CD14-positive monocyte (primary cell): ENCODE data around the gene OR8D2. TPM values are rescaled to one million over a fixed set of nuclear protein-coding genes. Genes with fewer than 3 reads are reported as not detected.

Experiments
- DNase-seq, 3 donors: peaks; one replicate each; pipeline ENCODE4 v3.0.0-alpha.2; 2011 to 2022
- H2AFZ ChIP-seq: 2 replicates; pipeline ENCODE4 v1.6.0; 2012; ENCODE audit warnings: mild to moderate bottlenecking, low read depth, low read length, inconsistent platforms; ENCODE audit not compliant: insufficient read depth, poor library complexity, severe bottlenecking
- H3K27ac ChIP-seq, 2 donors: 1 replicate in 1 of 2; 2 replicates in 1 of 2; pipeline ENCODE4 v1.5.1; 2012 to 2013; ENCODE audit warnings: low read length in 2 of 2, control low read depth in 1 of 2, inconsistent platforms in 1 of 2, low read depth in 1 of 2, mild to moderate bottlenecking in 1 of 2
- H3K27me3 ChIP-seq, 2 donors: one replicate each; pipeline versions ENCODE4 v1.6.0 to v1.6.1; 2011 to 2013; ENCODE audit warnings: low read length in 2 of 2; ENCODE audit not compliant: control insufficient read depth in 2 of 2, insufficient read depth in 2 of 2
- H3K36me3 ChIP-seq, 2 donors: replicated peaks in 1 of 2; 1 replicate in 1 of 2; 2 replicates in 1 of 2; pipeline versions ENCODE4 v1.5.1 to v1.6.1; 2012 to 2013; ENCODE audit warnings: low read length in 2 of 2, control low read depth in 1 of 2, inconsistent platforms in 1 of 2, mild to moderate bottlenecking in 1 of 2; ENCODE audit not compliant: insufficient read depth in 2 of 2, control insufficient read depth in 1 of 2
- H3K4me1 ChIP-seq, 2 donors: 1 replicate in 1 of 2; 2 replicates in 1 of 2; pipeline versions ENCODE4 v1.5.1 to v1.6.1; 2012 to 2013; ENCODE audit warnings: low read length in 2 of 2, control low read depth in 1 of 2, inconsistent platforms in 1 of 2, mild to moderate bottlenecking in 1 of 2, moderate library complexity in 1 of 2; ENCODE audit not compliant: insufficient read depth in 2 of 2, control insufficient read depth in 1 of 2
- H3K4me2 ChIP-seq: replicated peaks from 2 replicates; pipeline ENCODE3; 2012; ENCODE audit warnings: low read length, moderate library complexity, mild to moderate bottlenecking; ENCODE audit not compliant: poor library complexity, severe bottlenecking; ENCODE audit errors: extremely low read depth
- H3K4me3 ChIP-seq, 3 experiments: fragments of 200-600 bp in 1 of 3; sonication (generic) in 1 of 3; replicated peaks in 1 of 3; 1 replicate in 2 of 3; 2 replicates in 1 of 3; pipeline ENCODE4 v1.5.1; 2011 to 2013; ENCODE audit warnings: low read length in 3 of 3, mild to moderate bottlenecking in 3 of 3, control low read depth in 2 of 3, low read depth in 2 of 3, inconsistent platforms in 1 of 3, moderate library complexity in 1 of 3
- H3K79me2 ChIP-seq: 2 replicates; pipeline ENCODE4 v1.6.0; 2012; ENCODE audit warnings: mild to moderate bottlenecking, control low read depth, inconsistent platforms, low read length, moderate library complexity; ENCODE audit not compliant: insufficient read depth
- H3K9ac ChIP-seq: 2 replicates; pipeline ENCODE4 v1.6.0; 2017; ENCODE audit warnings: low read length, mild to moderate bottlenecking; ENCODE audit not compliant: insufficient read depth, poor library complexity, severe bottlenecking
- H3K9me3 ChIP-seq, 2 donors: replicated peaks in 1 of 2; 1 replicate in 1 of 2; 2 replicates in 1 of 2; pipeline versions ENCODE4 v1.5.1 to v1.6.1; 2012 to 2013; ENCODE audit warnings: low read length in 2 of 2, control low read depth in 1 of 2; ENCODE audit not compliant: control insufficient read depth in 1 of 2, insufficient read depth in 1 of 2
- H4K20me1 ChIP-seq: 2 replicates; pipeline ENCODE4 v1.6.0; 2012; ENCODE audit warnings: mild to moderate bottlenecking, low read length, control low read depth, moderate library complexity; ENCODE audit not compliant: insufficient read depth
- H3K27ac Mint-ChIP-seq, 7 donors: one replicate each; pipeline ENCODE4 v1.8.0; 2020; ENCODE audit warnings: mild to moderate bottlenecking in 7 of 7, mixed read lengths in 7 of 7, moderate library complexity in 6 of 7, inconsistent platforms in 2 of 7
- H3K27me3 Mint-ChIP-seq, 3 donors: one replicate each; pipeline ENCODE4 v1.8.0; 2021 to 2022; ENCODE audit warnings: low read depth in 3 of 3, mild to moderate bottlenecking in 3 of 3, mixed read lengths in 3 of 3, moderate library complexity in 3 of 3, inconsistent platforms in 1 of 3
- H3K36me3 Mint-ChIP-seq, 2 donors: one replicate each; pipeline ENCODE4 v1.8.0; 2020; ENCODE audit warnings: mixed read lengths in 2 of 2, inconsistent platforms in 1 of 2, mild to moderate bottlenecking in 1 of 2
- H3K4me1 Mint-ChIP-seq: one replicate; pipeline ENCODE4 v1.8.0; 2020; ENCODE audit warnings: mild to moderate bottlenecking, mixed read lengths
- H3K4me3 Mint-ChIP-seq, 2 donors: one replicate each; pipeline ENCODE4 v1.8.0; 2020; ENCODE audit warnings: mild to moderate bottlenecking in 2 of 2, mixed read lengths in 2 of 2, moderate library complexity in 1 of 2
- H3K9me3 Mint-ChIP-seq, 7 donors: one replicate each; pipeline ENCODE4 v1.8.0; 2020 to 2022; ENCODE audit warnings: mixed read lengths in 7 of 7, mild to moderate bottlenecking in 6 of 7, moderate library complexity in 6 of 7, inconsistent platforms in 2 of 7
- WGBS: methylation state at CpG from one replicate; pipeline ENCODE4 v1.1.5; 2013; ENCODE audit warnings: missing lambda C conversion rate; ENCODE audit not compliant: insufficient coverage; 5-methylcytosine and 5-hydroxymethylcytosine counted together
- intact Hi-C, 2 donors: fragments of 100-400 bp; cut with micrococcal nuclease; formaldehyde crosslinking; loops; one replicate each; pipeline versions ENCODE4 v1.15.0 to v1.15.1; 2023
- polyA minus RNA-seq: library from RNA; depleted of rRNA, polyadenylated mRNA; stranded (reverse); fragments of >200 nt; gene quantifications from 2 replicates; pipeline ENCODE4 v1.2.3, GENCODE V29; 2012
- polyA plus RNA-seq, 3 donors: library from polyadenylated mRNA; depleted of rRNA in 1 of 3; unstranded in 2 of 3; stranded (reverse) in 1 of 3; fragments of 300-500 nt in 2 of 3; fragments of >200 nt in 1 of 3; fragmentation: Illumina TruSeq in 2 of 3; gene quantifications; 1 replicate in 2 of 3; 2 replicates in 1 of 3; pipeline ENCODE4 v1.2.3, GENCODE V29; 2012 to 2021
- total RNA-seq, 12 experiments: library from RNA in 1 of 12; stranded (reverse) in 1 of 12; fragments of 120-200 nt in 1 of 12; gene quantifications; one replicate each; pipeline ENCODE4 v1.2.4 and lab custom pipeline; 2013 to 2026; ENCODE audit warnings: mixed read lengths in 6 of 12, inconsistent platforms in 1 of 12
- TF ChIP-seq, protein P1 (sequence below): fragments of 200-600 bp; IDR thresholded peaks from one replicate; pipeline ENCODE4 v1.8.0; 2022; ENCODE audit warnings: antibody characterized with exemption, mild to moderate bottlenecking

Gene OR8D2, protein sequence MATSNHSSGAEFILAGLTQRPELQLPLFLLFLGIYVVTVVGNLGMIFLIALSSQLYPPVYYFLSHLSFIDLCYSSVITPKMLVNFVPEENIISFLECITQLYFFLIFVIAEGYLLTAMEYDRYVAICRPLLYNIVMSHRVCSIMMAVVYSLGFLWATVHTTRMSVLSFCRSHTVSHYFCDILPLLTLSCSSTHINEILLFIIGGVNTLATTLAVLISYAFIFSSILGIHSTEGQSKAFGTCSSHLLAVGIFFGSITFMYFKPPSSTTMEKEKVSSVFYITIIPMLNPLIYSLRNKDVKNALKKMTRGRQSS
- total RNA-seq (2013): not detected
- not detected for polyA plus RNA-seq
- not detected in 2 replicates for polyA minus RNA-seq
- total RNA-seq (lab: John Stamatoyannopoulos, UW): 0 to 0.23 (median 0) reads per million in 11 experiments

DNA sequence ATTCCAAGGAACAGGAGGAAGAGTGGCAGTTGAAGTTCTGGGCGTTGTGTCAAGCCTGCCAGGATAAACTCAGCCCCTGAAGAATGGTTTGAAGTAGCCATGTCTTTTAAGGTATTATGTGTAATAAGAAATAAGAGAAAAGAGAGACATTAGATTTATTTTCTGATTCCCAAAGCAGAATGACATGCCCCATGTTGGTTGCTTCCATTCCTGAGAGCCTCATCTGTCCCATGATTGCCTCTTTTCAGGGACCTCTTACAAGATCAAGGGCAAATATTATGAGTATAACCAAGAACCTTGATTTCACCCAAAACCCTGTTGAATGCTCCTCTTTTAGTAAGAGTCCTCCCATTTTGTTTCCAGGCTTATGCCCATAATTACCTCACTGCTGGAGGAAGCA lies at the start of gene OR8D2:
OR8D2 (minus strand) TSS at position 101 of the 400 bp plus-strand sequence; CDS start at position 101, 0 bp downstream.
- Histone ChIP-seq H3K27me3 (no peaks in the 10 kb centered on the region), H4K20me1 (no peaks in the 10 kb centered on the region), H3K9me3 (no peaks in the 10 kb centered on the region), H3K79me2 (no peaks in the 10 kb centered on the region), H3K27ac (no peak within 1 kb of the TSS), H3K9ac (no peak within 1 kb of the TSS), H3K36me3 (no peaks in the 10 kb centered on the region), H3K4me1 (no peaks in the 10 kb centered on the region), H3K4me3 (no peak within 1 kb of the TSS), H3K4me2 (no peak within 1 kb of the TSS), H2AFZ (no peak within 1 kb of the TSS)
- Mint-ChIP-seq H3K4me1 (no peaks in the 10 kb centered on the region), H3K27me3 (peaks cover 0 to 3% (median 1%) of the 10 kb centered on the region in 3 donors), H3K4me3 (no peak within 1 kb of the TSS), H3K27ac (no peak within 1 kb of the TSS), H3K9me3 (no peaks in the 10 kb centered on the region), H3K36me3 (no peaks in the 10 kb centered on the region)
- no peak for DNase-seq
- no CpG with 5 or more reads among the region's 1 CpG for WGBS
- intact Hi-C loops: no loop called here
- TF ChIP-seq, protein P1, sequence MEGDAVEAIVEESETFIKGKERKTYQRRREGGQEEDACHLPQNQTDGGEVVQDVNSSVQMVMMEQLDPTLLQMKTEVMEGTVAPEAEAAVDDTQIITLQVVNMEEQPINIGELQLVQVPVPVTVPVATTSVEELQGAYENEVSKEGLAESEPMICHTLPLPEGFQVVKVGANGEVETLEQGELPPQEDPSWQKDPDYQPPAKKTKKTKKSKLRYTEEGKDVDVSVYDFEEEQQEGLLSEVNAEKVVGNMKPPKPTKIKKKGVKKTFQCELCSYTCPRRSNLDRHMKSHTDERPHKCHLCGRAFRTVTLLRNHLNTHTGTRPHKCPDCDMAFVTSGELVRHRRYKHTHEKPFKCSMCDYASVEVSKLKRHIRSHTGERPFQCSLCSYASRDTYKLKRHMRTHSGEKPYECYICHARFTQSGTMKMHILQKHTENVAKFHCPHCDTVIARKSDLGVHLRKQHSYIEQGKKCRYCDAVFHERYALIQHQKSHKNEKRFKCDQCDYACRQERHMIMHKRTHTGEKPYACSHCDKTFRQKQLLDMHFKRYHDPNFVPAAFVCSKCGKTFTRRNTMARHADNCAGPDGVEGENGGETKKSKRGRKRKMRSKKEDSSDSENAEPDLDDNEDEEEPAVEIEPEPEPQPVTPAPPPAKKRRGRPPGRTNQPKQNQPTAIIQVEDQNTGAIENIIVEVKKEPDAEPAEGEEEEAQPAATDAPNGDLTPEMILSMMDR: no peak

DNA sequence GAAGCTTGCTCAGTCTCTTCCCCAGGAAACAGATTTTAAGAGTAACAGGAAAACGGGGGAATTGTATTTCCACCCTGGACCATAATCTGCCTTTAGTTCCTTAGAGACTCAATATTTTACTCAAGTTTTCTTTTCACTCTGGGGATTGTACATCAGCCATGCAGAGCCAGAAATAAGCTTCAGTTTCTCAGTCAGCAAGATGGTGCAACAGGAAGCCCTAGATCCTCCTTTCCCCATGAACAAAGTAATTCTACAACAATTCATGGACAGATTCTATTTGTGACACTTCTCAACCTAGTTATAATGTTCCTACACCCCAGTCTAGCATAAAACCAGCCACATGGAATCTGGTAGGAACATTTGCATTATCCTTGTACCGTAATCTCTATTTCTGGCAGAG lies 39.6 kb upstream of the OR8D2 start:
- Mint-ChIP-seq H3K4me1 (no peaks in the 10 kb centered on the region), H3K27ac (no peak overlapping the region), H3K36me3 (no peaks in the 10 kb centered on the region), H3K27me3 (peaks cover 0 to 3% (median 2%) of the 10 kb centered on the region in 3 donors), H3K9me3 (peaks cover 0 to 3% (median 1%) of the 10 kb centered on the region in 7 donors), H3K4me3 (no peak overlapping the region)
- Histone ChIP-seq H2AFZ (no peak overlapping the region), H3K9me3 (no peaks in the 10 kb centered on the region), H4K20me1 (no peaks in the 10 kb centered on the region), H3K27ac (no peak overlapping the region), H3K27me3 (no peaks in the 10 kb centered on the region), H3K4me2 (no peak overlapping the region), H3K4me3 (no peak overlapping the region), H3K36me3 (no peaks in the 10 kb centered on the region), H3K9ac (no peak overlapping the region), H3K79me2 (no peaks in the 10 kb centered on the region), H3K4me1 (no peaks in the 10 kb centered on the region)
- no peak for DNase-seq
- TF ChIP-seq, protein P1: no peak
- 74% methylated on average over 2 of the region's 2 CpGs for WGBS
- intact Hi-C loops: no loop called here
